GM12874 (cell line): ENCODE data around the gene GRIA1.

Experiments used
- CTCF ChIP-seq: IDR thresholded peaks from 2 replicates; pipeline ENCODE4 v1.5.1; 2011; ENCODE audit warnings: low read depth, mild to moderate bottlenecking, control low read depth, low read length, moderate library complexity; ENCODE audit not compliant: insufficient read depth

Gene GRIA1

GRCh38 chr5:153746440-153746839, 256.0 kb downstream of the GRIA1 start:
- no peak for TF ChIP-seq CTCF

- TF ChIP-seq CTCF, result no peak
These were observed 258.4 kb downstream of the GRIA1 start for GRCh38 chr5:153748823-153749222.

- TF ChIP-seq CTCF, result no peak
These were observed 259.5 kb downstream of the GRIA1 start for GRCh38 chr5:153749960-153750359.

- TF ChIP-seq CTCF, result no peak
These were observed 260.8 kb downstream of the GRIA1 start for GRCh38 chr5:153751251-153751650.

- TF ChIP-seq CTCF, result no peak
These were observed 262.4 kb downstream of the GRIA1 start for GRCh38 chr5:153752890-153753289.

GRCh38 chr5:153753645-153754432, 263.4 kb downstream of the GRIA1 start:
- TF ChIP-seq CTCF, result no peak

- no peak for TF ChIP-seq CTCF
These were observed 265.5 kb downstream of the GRIA1 start for GRCh38 chr5:153755913-153756500.
